SH-SY5Y (cell line): Measurements from ENCODE around the gene DGKG.

Experiments
- GATA2 ChIP-seq: IDR thresholded peaks from 2 replicates; pipeline ENCODE4 v1.6.1; 2011; ENCODE audit warnings: mild to moderate bottlenecking, low read depth, low read length
- GATA3 ChIP-seq: IDR thresholded peaks from 2 replicates; pipeline ENCODE4 v1.6.1; 2011; ENCODE audit warnings: low read depth, mild to moderate bottlenecking, low read length, moderate library complexity

The DGKG gene

DNA sequence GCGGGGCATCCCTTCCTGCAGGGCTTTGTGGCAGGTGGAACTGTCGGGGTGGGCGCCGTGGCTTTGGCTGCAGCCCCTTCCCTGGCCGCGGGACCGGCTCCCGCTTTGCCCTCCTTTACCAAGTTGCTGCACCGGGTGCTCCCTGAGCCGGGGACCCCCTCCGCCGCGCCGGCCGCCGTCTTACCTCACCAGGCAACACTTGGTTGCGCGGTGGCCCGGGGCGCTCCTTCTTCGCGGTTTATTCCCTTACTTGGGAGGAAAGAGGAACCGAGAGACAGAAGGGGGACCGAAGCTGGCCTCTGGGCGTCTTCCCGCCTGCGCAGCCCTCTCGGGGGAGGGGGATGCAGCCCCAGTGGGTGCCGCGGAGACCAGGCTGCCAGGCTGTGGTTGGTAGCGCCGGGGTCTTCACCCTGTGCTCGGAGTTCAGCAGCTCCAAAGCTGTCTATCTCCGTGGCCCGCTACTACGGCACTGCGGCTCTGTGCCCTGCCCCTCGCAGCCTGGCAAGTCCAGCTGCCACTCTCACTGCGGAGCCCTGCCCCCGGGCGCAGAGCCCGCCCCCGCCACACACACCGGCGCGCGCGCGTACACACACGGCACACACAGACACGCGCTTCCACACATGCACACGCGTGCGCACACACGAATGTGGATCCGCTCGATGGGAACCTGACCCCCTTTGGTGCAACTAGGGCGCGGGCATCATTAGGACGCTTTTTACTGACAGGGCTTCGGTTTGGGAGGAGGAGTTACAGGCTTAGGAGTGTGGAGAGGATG lies at the start of gene DGKG:
Gene DGKG (minus strand): TSS at position 473 of the 775 bp plus-strand sequence. CDS start 41,775 bp downstream, outside the sequence.
- TF ChIP-seq GATA2 (no peak), GATA3 (no peak)

DNA sequence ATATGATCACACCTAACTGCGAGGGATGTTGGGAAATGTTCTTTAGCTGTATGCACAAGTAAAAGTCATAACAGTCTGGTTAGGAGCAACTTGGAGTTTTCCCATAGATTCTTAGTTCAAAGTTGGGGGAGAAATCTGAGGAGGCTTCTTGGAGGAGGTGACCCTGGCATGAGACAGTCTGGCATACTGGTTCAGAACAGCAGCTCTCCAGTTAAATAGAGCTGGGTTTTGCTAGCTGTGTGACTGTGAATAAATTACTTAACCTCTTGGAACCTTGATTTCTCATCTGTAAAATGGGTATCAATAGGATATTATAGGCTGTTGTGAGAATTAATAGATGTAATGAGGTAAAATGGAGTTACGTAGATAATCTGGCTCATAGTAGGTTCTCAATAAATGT lies 49.1 kb upstream of the DGKG start:
- no peak for TF ChIP-seq GATA2
- no peak for TF ChIP-seq GATA3

DNA sequence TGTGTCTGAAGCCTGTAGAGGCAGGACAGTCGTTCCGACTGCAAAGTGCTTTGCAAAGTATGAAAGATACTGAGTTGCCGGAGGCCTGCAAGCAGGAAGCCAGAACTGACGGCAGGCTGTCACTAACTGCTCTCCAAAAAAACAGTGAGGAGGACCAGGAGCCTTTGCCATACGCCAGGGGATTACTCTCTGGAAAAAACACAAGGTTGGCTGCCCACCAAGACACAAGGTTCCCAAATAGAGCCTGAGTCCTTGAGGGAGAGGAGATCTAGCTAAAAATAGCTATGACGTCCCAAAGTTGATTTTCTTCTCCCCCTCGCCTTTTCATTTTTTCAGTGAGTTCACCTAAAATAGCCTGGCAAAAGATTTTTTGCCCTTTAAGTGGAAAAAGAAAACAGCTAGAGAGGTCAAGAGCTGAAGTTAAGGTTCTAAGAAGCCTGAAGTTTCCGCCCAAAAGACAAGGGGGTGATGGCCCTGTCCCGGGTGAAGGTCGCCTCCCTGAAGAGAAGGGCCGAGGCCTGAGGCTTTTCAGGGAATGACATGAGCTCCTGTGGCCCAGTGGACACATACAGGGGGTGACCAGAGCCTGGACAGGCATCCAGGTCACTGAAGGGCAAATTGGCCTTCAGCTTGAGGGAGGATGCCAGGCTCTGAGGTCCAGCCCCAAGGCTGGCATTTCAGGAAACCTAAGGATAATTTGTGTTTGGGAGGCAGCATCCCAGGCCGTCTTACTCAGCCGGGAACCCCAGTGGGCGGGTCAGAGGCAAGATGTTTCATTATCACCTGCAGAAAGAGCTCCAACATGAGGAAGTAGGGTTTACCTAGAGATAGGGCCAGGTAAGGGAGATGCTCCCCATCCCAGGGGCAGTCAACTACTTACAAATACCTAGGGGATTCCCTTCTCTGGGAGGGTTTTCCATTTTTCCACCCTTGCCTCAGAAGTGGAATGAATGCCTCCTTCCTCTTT lies 44.9 kb upstream of the DGKG start:
- TF ChIP-seq GATA2 = no peak
- TF ChIP-seq GATA3 = no peak

GRCh38 chr3:186401556-186401955 lies 39.5 kb upstream of the DGKG start:
- TF ChIP-seq GATA2 (no peak), GATA3 (no peak)

DNA sequence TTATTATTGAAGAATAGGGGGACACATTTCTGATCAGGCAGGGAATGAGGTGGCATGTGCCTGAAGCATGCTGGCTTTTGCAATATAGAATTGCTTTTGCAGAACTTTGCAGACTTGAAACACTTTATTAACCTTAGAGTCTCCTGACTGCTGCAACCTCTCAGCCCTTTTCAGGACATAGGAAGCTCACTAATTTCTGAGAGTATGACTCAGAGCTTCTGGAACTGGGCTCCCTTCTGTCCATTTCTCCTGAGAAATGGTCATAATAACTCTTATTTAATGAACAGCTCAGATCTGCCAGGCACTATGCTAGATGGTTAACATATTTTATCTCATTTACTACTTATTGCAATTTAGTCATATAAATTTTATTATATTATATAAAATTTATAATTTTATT lies 38.6 kb upstream of the DGKG start:
- TF ChIP-seq GATA3 (no peak), GATA2 (no peak)

- no peak for TF ChIP-seq GATA3
These were observed 38.0 kb upstream of the DGKG start for GRCh38 chr3:186400026-186400425.

DNA sequence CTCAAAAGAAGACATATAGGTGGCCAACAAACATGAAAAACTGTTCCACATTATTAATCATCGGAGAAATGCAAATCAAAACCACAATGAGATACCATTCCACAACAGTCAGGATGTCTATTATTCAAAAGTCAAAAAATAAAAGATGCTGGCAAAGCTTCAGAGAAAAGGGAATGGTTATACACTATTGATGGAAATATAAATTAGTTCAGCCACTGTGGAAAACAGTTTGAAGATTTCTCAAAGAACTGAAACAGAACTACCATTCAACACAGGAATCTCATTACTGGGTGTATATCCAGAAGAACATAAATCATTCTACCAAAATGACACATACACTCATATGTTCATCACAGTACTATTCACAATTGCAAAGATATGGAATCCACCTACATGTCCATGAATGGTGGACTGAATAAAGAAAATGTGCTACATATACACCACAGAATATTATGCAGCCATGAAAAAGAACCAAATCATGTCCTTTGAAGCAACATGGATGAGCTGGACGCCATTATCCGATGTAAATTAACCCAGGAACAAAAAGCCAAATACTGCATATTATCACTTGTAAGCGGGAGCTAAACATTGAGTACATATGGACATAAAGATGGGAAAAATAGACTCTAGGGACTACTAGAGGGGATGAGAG lies 32.7 kb upstream of the DGKG start:
- TF ChIP-seq GATA3 (no peak), GATA2 (no peak)

GRCh38 chr3:186386883-186387560 lies 25.0 kb upstream of the DGKG start:
- no peak for TF ChIP-seq GATA2
- TF ChIP-seq GATA3 = no peak

- TF ChIP-seq GATA2 = no peak
- no peak for TF ChIP-seq GATA3
These were observed 24.0 kb upstream of the DGKG start for GRCh38 chr3:186385856-186386602.

GRCh38 chr3:186383026-186383993 lies 21.3 kb upstream of the DGKG start:
- TF ChIP-seq GATA2 = no peak
- TF ChIP-seq GATA3 = no peak

DNA sequence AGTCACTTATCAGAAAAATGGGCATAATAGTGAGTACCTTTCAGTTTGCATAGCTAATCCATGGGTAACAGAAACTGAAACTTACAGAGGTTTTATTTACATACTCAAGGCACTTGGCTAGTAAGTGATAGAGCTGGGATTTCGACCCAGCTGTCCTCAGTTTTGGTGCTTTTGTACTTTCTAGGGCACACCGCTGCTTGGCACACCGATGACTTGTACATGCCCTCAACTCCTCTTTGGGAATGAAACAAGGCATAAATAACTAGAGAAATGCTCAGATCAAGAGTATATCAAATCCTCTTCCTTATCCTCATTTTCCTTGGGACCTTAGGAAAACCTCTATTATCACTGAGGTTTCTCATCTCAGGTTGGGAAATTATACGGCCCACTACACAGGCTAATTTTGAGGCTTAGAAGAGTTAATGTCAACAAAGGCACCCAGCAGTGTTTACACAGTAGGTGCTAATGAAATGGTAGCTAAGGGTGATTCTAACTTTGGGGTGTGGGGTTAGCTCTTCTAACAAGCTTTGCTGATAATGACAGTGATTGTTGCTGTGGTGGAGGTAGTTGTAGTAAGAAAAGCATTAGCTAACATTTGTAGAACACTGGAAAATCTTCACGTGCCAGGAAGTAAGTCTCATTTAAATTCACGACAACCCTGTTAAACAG lies 20.3 kb upstream of the DGKG start:
- TF ChIP-seq GATA2 (no peak), GATA3 (no peak)

GRCh38 chr3:186381424-186382216 lies 19.6 kb upstream of the DGKG start:
- TF ChIP-seq GATA3 (no peak), GATA2 (no peak)
